H1 (cell line): ENCODE data around the gene DMGDH. TPM values are rescaled to one million over a fixed set of nuclear protein-coding genes. Genes with fewer than 3 reads are reported as not detected.

ENCODE experiments used
- CBX5 ChIP-seq: fragments of 300-800, 300-1000 bp; sonication (generic); IDR thresholded peaks from 2 replicates; pipeline ENCODE4 v1.7.1; 2016; ENCODE audit warnings: antibody characterized with exemption, low read length, low read depth
- CBX8 ChIP-seq: fragments of 300-800, 300-1000 bp; sonication (generic); IDR thresholded peaks from 2 replicates; pipeline ENCODE4 v1.7.1; 2016; ENCODE audit warnings: low read depth, low read length, borderline replicate concordance
- polyA plus RNA-seq, 7 experiments: library from polyadenylated mRNA; depleted of rRNA in 3 of 7; stranded (reverse) in 5 of 7; unstranded in 2 of 7; fragments of >200 nt in 5 of 7; fragments of 200-250 nt in 2 of 7; gene quantifications; 1 replicate in 5 of 7; 2 replicates in 1 of 7; 4 replicates in 1 of 7; pipeline versions ENCODE4 v1.2.1 to v1.2.3, GENCODE V29; 2011 to 2013; ENCODE audit warnings: missing spikeins in 2 of 7, mixed read lengths in 2 of 7
- total RNA-seq: library from RNA; stranded (reverse); fragmentation: NEBNext Ultra II Directional; extraction: Animal tissue kit (Norgen Biotek cat#: 25700); gene quantifications from 2 replicates; pipeline ENCODE4 v1.2.1, GENCODE V29; 2021

Gene DMGDH
- total and polyA plus RNA-seq, 2 of the 8 experiments (the other 6 are each of a cell fraction or from before 2014, with no cell fraction given) = 0.15 TPM; not detected in 1

- no peak for TF ChIP-seq CBX8
- TF ChIP-seq CBX5 = no peak
Measured at GRCh38 chr5:78958672-78959445, 110.6 kb downstream of the DMGDH start (continued).
